Astrocyte of the spinal cord (primary cell): ENCODE results near the gene LRRK1.
A peak's percentile ranks its signal among the peaks of the same experiment; 100 is the strongest.

Experiments used
- DNase-seq: peaks from one replicate; pipeline ENCODE4 v3.0.0; 2011; ENCODE audit warnings: low read depth, low spot score
- H3K4me3 ChIP-seq: 2 replicates; pipeline ENCODE4 v1.5.1; 2011; ENCODE audit warnings: low read depth, mild to moderate bottlenecking, low read length, moderate library complexity
- in situ Hi-C: cut with HindIII; loops from 2 replicates; pipeline ENCODE4 v1.10.0; 2017; ENCODE audit warnings: low sequenced_read_pairs
- TF ChIP-seq, protein P1 (sequence below): IDR thresholded peaks from 2 replicates; pipeline ENCODE4 v1.5.1; 2012; ENCODE audit warnings: low read depth, mild to moderate bottlenecking, low read length, inconsistent platforms

LRRK1 gene

DNA sequence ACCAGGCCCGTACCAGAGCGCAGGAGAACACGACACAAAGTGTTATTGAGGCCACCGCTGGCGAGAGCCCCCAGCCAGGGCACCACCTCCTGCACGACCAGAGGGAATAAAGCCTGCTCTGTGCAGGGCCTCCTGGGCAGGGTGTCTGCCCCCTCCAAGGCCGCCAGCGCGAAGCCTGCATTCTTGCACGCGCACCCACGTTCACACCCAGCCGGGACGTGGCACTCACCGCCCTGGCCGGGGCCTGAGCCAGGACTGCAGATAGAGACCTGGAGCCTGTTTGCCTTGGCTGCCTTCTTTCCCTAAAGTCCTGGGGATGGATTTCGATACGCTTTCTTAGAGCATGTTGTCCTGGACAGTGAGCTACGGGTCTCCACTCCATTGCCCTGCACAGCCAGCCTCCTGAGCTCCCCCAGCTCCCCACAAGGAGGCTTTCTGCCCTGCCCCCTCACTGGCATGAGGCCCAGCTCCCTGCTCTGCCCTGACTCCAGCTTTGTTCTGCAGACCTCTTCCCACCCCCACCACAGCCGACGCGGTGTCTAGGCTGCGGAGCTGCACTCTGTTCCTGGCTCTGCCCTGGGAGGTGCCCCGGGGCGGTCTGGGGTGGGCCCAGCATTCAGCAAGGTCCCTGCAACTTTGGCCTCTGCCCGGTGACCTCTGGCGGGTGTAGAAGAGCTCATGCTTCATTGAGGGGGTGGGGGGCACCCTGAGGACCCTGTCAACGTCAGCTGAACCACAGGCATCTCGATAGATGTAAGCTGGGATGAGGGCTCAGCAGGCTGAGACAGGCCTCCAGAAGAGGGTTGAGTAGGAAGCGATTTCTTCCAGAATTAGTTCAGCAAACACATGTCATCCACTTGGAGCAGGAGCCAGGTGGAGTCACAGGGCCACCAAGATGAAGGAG is 145.0 kb downstream of the LRRK1 start:
- in situ Hi-C loops, result no loop called here
- no peak overlapping the region for H3K4me3 ChIP-seq
- TF ChIP-seq, protein P1, sequence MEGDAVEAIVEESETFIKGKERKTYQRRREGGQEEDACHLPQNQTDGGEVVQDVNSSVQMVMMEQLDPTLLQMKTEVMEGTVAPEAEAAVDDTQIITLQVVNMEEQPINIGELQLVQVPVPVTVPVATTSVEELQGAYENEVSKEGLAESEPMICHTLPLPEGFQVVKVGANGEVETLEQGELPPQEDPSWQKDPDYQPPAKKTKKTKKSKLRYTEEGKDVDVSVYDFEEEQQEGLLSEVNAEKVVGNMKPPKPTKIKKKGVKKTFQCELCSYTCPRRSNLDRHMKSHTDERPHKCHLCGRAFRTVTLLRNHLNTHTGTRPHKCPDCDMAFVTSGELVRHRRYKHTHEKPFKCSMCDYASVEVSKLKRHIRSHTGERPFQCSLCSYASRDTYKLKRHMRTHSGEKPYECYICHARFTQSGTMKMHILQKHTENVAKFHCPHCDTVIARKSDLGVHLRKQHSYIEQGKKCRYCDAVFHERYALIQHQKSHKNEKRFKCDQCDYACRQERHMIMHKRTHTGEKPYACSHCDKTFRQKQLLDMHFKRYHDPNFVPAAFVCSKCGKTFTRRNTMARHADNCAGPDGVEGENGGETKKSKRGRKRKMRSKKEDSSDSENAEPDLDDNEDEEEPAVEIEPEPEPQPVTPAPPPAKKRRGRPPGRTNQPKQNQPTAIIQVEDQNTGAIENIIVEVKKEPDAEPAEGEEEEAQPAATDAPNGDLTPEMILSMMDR, result no peak
- DNase-seq, result peak; percentile 27

DNA sequence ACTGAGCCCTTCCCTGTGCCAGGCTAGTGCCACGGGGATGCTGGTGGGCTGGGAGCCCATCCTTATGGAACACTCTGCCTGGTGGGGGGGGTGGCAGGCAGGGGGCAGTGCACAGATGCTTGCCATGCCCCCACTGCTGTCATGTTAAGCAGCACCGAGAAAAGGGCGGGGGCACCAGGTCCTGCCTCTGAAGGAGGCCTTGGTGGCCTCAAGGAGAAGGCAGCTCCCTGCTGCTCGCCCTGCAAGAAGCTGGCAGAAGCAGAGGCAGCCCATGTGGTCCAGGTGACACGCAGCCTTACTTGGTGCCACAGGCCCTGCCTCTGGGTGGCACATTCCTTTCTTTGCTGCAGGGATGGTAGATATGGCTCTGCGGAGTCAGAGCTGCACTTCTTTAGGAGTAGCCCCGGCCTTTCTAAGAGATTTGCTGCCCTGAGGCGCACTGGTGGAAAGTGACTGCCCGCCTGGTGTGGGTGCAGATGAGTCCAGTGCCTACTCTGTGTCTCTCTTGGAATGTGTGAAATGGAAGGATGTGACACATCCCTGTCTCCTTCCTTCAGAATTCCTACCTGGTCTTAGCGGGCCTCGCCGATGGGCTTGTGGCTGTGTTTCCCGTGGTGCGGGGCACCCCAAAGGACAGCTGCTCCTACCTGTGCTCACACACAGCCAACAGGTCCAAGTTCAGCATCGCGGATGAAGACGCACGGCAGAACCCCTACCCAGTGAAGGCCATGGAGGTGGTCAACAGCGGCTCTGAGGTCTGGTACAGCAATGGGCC is 145.8 kb downstream of the LRRK1 start:
- in situ Hi-C loops, result no loop called here
- DNase-seq, result no peak
- TF ChIP-seq, protein P1, result no peak
- no peak overlapping the region for H3K4me3 ChIP-seq

DNA sequence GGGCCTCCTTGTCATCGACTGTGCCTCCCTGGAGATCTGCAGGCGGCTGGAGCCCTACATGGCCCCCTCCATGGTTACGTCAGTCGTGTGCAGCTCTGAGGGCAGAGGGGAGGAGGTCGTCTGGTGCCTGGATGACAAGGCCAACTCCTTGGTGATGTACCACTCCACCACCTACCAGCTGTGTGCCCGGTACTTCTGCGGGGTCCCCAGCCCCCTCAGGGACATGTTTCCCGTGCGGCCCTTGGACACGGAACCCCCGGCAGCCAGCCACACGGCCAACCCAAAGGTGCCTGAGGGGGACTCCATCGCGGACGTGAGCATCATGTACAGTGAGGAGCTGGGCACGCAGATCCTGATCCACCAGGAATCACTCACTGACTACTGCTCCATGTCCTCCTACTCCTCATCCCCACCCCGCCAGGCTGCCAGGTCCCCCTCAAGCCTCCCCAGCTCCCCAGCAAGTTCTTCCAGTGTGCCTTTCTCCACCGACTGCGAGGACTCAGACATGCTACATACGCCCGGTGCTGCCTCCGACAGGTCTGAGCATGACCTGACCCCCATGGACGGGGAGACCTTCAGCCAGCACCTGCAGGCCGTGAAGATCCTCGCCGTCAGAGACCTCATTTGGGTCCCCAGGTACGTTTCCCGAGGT is 146.5 kb downstream of the LRRK1 start:
- in situ Hi-C loops, result no loop called here
- H3K4me3 ChIP-seq, result no peak overlapping the region
- TF ChIP-seq, protein P1, result no peak
- no peak for DNase-seq

DNA sequence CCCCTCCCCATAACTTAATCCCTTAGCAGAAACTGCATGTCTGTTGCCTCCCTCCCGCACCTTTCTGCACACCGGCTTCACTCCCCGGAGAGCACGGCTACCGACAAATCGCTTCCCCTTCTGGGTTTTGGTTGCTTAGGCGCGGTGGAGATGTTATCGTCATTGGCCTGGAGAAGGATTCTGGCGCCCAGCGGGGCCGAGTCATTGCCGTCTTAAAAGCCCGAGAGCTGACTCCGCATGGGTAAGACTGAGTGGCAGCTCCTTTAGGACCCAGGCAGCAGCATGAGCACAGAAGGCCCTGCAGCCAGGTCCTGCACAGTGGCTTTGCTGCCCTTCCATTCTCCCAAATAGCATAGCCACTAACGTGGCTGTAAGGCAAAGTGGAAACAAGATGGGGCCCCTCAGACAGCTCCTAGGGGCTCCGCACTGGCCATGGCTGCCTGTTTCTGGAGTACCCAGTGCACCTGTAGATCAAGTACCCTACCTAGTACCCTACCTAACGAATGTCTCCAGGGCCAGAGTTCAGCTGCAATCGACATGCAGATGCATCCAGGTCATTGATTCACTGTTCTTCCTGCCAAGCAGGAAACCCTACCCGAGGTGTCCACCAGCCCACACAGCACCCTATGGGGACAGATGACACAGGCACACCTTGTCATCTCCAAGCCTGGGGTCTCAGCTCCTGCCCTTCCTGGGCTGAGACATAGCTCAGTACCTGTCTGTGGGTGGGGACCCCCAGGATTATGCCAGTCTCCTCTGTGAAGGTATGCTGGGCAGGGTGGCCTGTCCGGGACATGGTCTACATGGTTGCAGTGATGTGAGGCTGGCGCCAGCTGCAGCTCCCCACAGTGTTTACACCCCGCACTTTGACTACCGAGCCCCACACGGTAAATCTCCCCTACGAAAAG is 147.6 kb downstream of the LRRK1 start:
- no peak for DNase-seq
- TF ChIP-seq, protein P1, result no peak
- no peak overlapping the region for H3K4me3 ChIP-seq
- in situ Hi-C loops, result no loop called here

GRCh38 chr15:101067660-101068522 is 148.7 kb downstream of the LRRK1 start:
- TF ChIP-seq, protein P1, result no peak

More at GRCh38 chr15:101067660-101068522, 148.7 kb downstream of the LRRK1 start:
- DNase-seq, result no peak
- in situ Hi-C loops, result no loop called here
- H3K4me3 ChIP-seq, result no peak overlapping the region
